Measurements from ENCODE around the gene CREBBP.
"Not testable (repeated sequence)": the region's sequence is repeated elsewhere in the genome, so short reads cannot be mapped to it uniquely, and the experiment has no call there.

Gene CREBBP

GRCh38 chr16:3718019-3718391 lies 162.5 kb downstream of the CREBBP start:
- Histone ChIP-seq H3K4me3 (IDR thresholded peaks at IDR 0.05; ENCODE audit: insufficient read depth, low read depth, low read length) (no peak overlapping the region), H3K36me3 (ENCODE audit: insufficient read depth) (no peaks in the 10 kb centered on the region), H3K27ac (peak overlapping the region; percentile 85), H3K9ac (peak overlapping the region; percentile 98), H3K79me2 (ENCODE audit: insufficient read depth, low read depth) (peaks cover 43% of the 10 kb centered on the region), H3K27me3 (ENCODE audit: insufficient read depth, low read depth) (no peaks in the 10 kb centered on the region), H3K4me2 (peak overlapping the region; percentile 98), H3K4me1 (ENCODE audit: low read depth, poor library complexity, severe bottlenecking) (peaks cover 40% of the 10 kb centered on the region), H4K20me1 (ENCODE audit: insufficient read depth) (no peaks in the 10 kb centered on the region), H2AFZ (ENCODE audit: low read depth) (peak overlapping the region; percentile 97)
- no peak for TF ChIP-seq CTCF (conservative IDR thresholded peaks at IDR 0.05; ENCODE audit: low read depth, low read length)

GRCh38 chr16:3717235-3718018 lies 163.1 kb downstream of the CREBBP start, which contains the start of gene TRAP1:
Gene TRAP1, minus strand, starts transcription at chr16:3717524. Its CDS starts 16 bp downstream, at chr16:3717508.
- peaks cover 48% of the 10 kb centered on the region for H3K79me2 ChIP-seq (ENCODE audit: insufficient read depth, low read depth)
- H3K27me3 ChIP-seq (ENCODE audit: insufficient read depth, low read depth) = no peaks in the 10 kb centered on the region
- peak within 1 kb of the TSS; percentile 97 for H2AFZ ChIP-seq (ENCODE audit: low read depth)
- peak within 1 kb of the TSS; percentile 85 for H3K27ac ChIP-seq
- H4K20me1 ChIP-seq (ENCODE audit: insufficient read depth) = no peaks in the 10 kb centered on the region
- peak within 1 kb of the TSS; percentile 98 for H3K9ac ChIP-seq
- H3K36me3 ChIP-seq (ENCODE audit: insufficient read depth) = no peaks in the 10 kb centered on the region; the same call in 1 of the 2 replicates
- peak within 1 kb of the TSS; percentile 11 for H3K4me3 ChIP-seq (IDR thresholded peaks at IDR 0.05; ENCODE audit: insufficient read depth, low read depth, low read length)
- H3K4me2 ChIP-seq = peak within 1 kb of the TSS; percentile 100
- peaks cover 46% of the 10 kb centered on the region for H3K4me1 ChIP-seq (ENCODE audit: low read depth, poor library complexity, severe bottlenecking)
- TF ChIP-seq CTCF (conservative IDR thresholded peaks at IDR 0.05; ENCODE audit: low read depth, low read length) = no peak

GRCh38 chr16:3716831-3717234 lies 163.7 kb downstream of the CREBBP start:
- peak overlapping the region; percentile 11 for H3K4me3 ChIP-seq (IDR thresholded peaks at IDR 0.05; ENCODE audit: insufficient read depth, low read depth, low read length)
- H3K27ac ChIP-seq = peak overlapping the region; percentile 85
- peaks cover 53% of the 10 kb centered on the region for H3K79me2 ChIP-seq (ENCODE audit: insufficient read depth, low read depth)
- no peaks in the 10 kb centered on the region; the same call in 1 of the 2 replicates for H3K36me3 ChIP-seq (ENCODE audit: insufficient read depth)
- no peak for TF ChIP-seq CTCF (conservative IDR thresholded peaks at IDR 0.05; ENCODE audit: low read depth, low read length)
- H4K20me1 ChIP-seq (ENCODE audit: insufficient read depth) = no peaks in the 10 kb centered on the region
- peak overlapping the region; percentile 97 for H2AFZ ChIP-seq (ENCODE audit: low read depth)
- no peaks in the 10 kb centered on the region for H3K27me3 ChIP-seq (ENCODE audit: insufficient read depth, low read depth)
- peak overlapping the region; percentile 98 for H3K9ac ChIP-seq
- H3K4me1 ChIP-seq (ENCODE audit: low read depth, poor library complexity, severe bottlenecking) = peaks cover 49% of the 10 kb centered on the region
- H3K4me2 ChIP-seq = peak overlapping the region; percentile 100

GRCh38 chr16:3715430-3715829 lies 165.1 kb downstream of the CREBBP start:
- H3K27ac ChIP-seq = no peak overlapping the region; the same call in 1 of the 2 replicates
- H3K9ac ChIP-seq = no peak overlapping the region
- peaks cover 49% of the 10 kb centered on the region for H3K4me1 ChIP-seq (ENCODE audit: low read depth, poor library complexity, severe bottlenecking)
- H3K79me2 ChIP-seq (ENCODE audit: insufficient read depth, low read depth) = peaks cover 65% of the 10 kb centered on the region
- H3K27me3 ChIP-seq (ENCODE audit: insufficient read depth, low read depth) = no peaks in the 10 kb centered on the region
- TF ChIP-seq CTCF (conservative IDR thresholded peaks at IDR 0.05; ENCODE audit: low read depth, low read length) = no peak
- 0 out of 2 replicates have a peak, but pooled peaks cover 5% of the 10 kb centered on the region for H4K20me1 ChIP-seq (ENCODE audit: insufficient read depth)
- H3K4me2 ChIP-seq = peak overlapping the region; percentile 100
- no peaks in the 10 kb centered on the region; the same call in 1 of the 2 replicates for H3K36me3 ChIP-seq (ENCODE audit: insufficient read depth)
- H3K4me3 ChIP-seq (IDR thresholded peaks at IDR 0.05; ENCODE audit: insufficient read depth, low read depth, low read length) = no peak overlapping the region
- no peak overlapping the region for H2AFZ ChIP-seq (ENCODE audit: low read depth)

GRCh38 chr16:3714378-3714777 lies 166.1 kb downstream of the CREBBP start:
- not testable (repeated sequence) for H3K36me3 ChIP-seq (ENCODE audit: insufficient read depth)

More at GRCh38 chr16:3714378-3714777, 166.1 kb downstream of the CREBBP start:
- H3K4me1 ChIP-seq (ENCODE audit: low read depth, poor library complexity, severe bottlenecking) = peaks cover 49% of the 10 kb centered on the region
- not testable (repeated sequence) for H2AFZ ChIP-seq (ENCODE audit: low read depth); H3K27me3 ChIP-seq (ENCODE audit: insufficient read depth, low read depth); H3K4me2 ChIP-seq; H4K20me1 ChIP-seq (ENCODE audit: insufficient read depth); H3K4me3 ChIP-seq (IDR thresholded peaks at IDR 0.05; ENCODE audit: insufficient read depth, low read depth, low read length); H3K27ac ChIP-seq; H3K9ac ChIP-seq
- H3K79me2 ChIP-seq (ENCODE audit: insufficient read depth, low read depth) = peaks cover 75% of the 10 kb centered on the region
